HG02981 (cell line): ENCODE results near the gene IGBP1.
A peak's percentile ranks its signal among the peaks of the same experiment; 100 is the strongest.
"Not testable (repeated sequence)": the region's sequence is repeated elsewhere in the genome, so short reads cannot be mapped to it uniquely, and the experiment has no call there.

Source experiments
- ATAC-seq: cut with Tn5 transposase; IDR thresholded peaks from one replicate; pipeline ENCODE4 v1.9.1; 2021; ENCODE audit warnings: mild to moderate bottlenecking, moderate library complexity; ENCODE audit not compliant: unreplicated experiment

IGBP1 gene

GRCh38 chrX:70133303-70134115 lies at the start of gene IGBP1:
Gene IGBP1 (plus strand): TSS chrX:70133447. CDS start chrX:70133948, 501 bp downstream.
- ATAC-seq: peak; percentile 78

GRCh38 chrX:70084592-70085240 lies 48.5 kb upstream of the IGBP1 start:
- no peak for ATAC-seq

- no peak for ATAC-seq
Measured at GRCh38 chrX:70087857-70088630, 45.2 kb upstream of the IGBP1 start.

- ATAC-seq: no peak
Measured at GRCh38 chrX:70088751-70089150, 44.5 kb upstream of the IGBP1 start.

- no peak for ATAC-seq
Measured at GRCh38 chrX:70089604-70090297, 43.5 kb upstream of the IGBP1 start.

- no peak for ATAC-seq
Measured at GRCh38 chrX:70092247-70092646, 41.0 kb upstream of the IGBP1 start.

GRCh38 chrX:70096052-70096451 lies 37.2 kb upstream of the IGBP1 start:
- no peak for ATAC-seq

- ATAC-seq: no peak
Measured at GRCh38 chrX:70105229-70105628, 28.0 kb upstream of the IGBP1 start.

GRCh38 chrX:70111436-70112026 lies 21.7 kb upstream of the IGBP1 start:
- not testable (repeated sequence) for ATAC-seq

- no peak for ATAC-seq
Measured at GRCh38 chrX:70117738-70118137, 15.5 kb upstream of the IGBP1 start.

GRCh38 chrX:70123014-70123413 lies 10.2 kb upstream of the IGBP1 start:
- not testable (repeated sequence) for ATAC-seq

GRCh38 chrX:70124678-70125077 lies 8.6 kb upstream of the IGBP1 start:
- ATAC-seq: no peak

GRCh38 chrX:70128071-70128470 lies 5.2 kb upstream of the IGBP1 start:
- no peak for ATAC-seq

GRCh38 chrX:70129816-70130215 lies 3.4 kb upstream of the IGBP1 start:
- no peak for ATAC-seq

- ATAC-seq: no peak
Measured at GRCh38 chrX:70132224-70132623, 1.0 kb upstream of the IGBP1 start.

GRCh38 chrX:70132877-70133302 lies 357 bp upstream of the IGBP1 start:
- peak; percentile 36 for ATAC-seq

GRCh38 chrX:70134116-70134477 lies 850 bp downstream of the IGBP1 start:
- peak; percentile 6 for ATAC-seq

- no peak for ATAC-seq
Measured at GRCh38 chrX:70138622-70139021, 5.4 kb downstream of the IGBP1 start.

- ATAC-seq: no peak
Measured at GRCh38 chrX:70139736-70140135, 6.5 kb downstream of the IGBP1 start.

GRCh38 chrX:70141373-70141772 lies 8.1 kb downstream of the IGBP1 start:
- no peak for ATAC-seq
